IPS-20b (cell line): Measurements from ENCODE around the gene AGTPBP1.

Experiments
- H3K27ac ChIP-seq: one replicate; pipeline ENCODE4 v1.5.1; 2013; ENCODE audit warnings: low read length
- H3K27me3 ChIP-seq: 2 replicates; pipeline ENCODE4 v1.6.1; 2013; ENCODE audit warnings: mild to moderate bottlenecking, low read length, inconsistent platforms; ENCODE audit not compliant: insufficient read depth
- H3K36me3 ChIP-seq: 2 replicates; pipeline ENCODE4 v1.6.1; 2013; ENCODE audit warnings: low read depth, mild to moderate bottlenecking, inconsistent platforms, low read length, moderate library complexity; ENCODE audit not compliant: insufficient read depth
- H3K4me1 ChIP-seq: 2 replicates; pipeline ENCODE4 v1.6.1; 2013; ENCODE audit warnings: mild to moderate bottlenecking, control low read depth, inconsistent platforms, low read length, moderate library complexity; ENCODE audit not compliant: insufficient read depth
- H3K4me3 ChIP-seq: 2 replicates; pipeline ENCODE4 v1.5.1; 2013; ENCODE audit warnings: mild to moderate bottlenecking, low read length, inconsistent platforms
- H3K9ac ChIP-seq: 2 replicates; pipeline ENCODE4 v1.6.1; 2013; ENCODE audit warnings: low read depth, mild to moderate bottlenecking, inconsistent platforms, low read length, moderate library complexity
- H3K9me3 ChIP-seq: 2 replicates; pipeline ENCODE4 v1.6.1; 2013; ENCODE audit warnings: mild to moderate bottlenecking, low read depth, low read length, inconsistent platforms; ENCODE audit not compliant: insufficient read depth

AGTPBP1 gene

DNA sequence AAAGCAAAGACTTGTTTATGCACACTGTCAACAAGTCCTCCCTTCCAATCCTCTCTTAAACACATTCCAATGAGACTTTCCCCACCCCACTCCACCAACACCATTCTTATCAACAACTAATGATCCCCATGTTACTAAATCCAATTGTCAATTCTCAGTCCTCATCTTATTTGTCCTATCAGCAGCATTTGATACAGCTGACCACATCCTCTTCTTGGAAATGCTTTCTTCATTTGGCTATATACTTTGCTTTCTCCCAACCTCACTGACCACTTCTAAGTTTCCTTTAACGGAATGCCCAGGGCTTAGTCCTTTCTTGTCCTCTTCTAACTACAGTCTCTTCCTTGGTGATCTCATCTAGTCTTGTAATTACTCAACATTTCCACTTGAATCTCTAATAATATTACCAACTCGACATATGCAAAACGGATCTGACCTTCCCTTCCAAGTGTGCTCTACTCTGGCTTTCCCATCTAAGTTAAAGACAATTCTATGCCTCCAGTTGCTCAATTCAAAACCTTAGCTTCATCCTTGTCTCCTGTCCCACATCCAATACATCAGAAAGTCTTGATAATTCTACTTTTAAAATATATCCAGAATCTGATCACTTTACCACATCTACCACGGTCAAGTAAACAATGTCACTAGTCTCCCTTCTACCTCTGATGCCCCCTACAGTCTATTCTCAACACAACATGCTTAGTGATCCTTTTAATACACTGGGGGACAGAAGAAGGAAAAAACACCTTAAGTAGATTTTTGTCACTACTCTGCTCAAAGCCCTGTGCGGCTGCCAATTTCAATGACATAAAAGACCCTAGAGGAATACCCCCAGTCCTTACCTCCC, 25.5 kb downstream of the AGTPBP1 start:
- Histone ChIP-seq H3K4me3 (no peak overlapping the region), H3K36me3 (no peaks in the 10 kb centered on the region), H3K27me3 (no peaks in the 10 kb centered on the region), H3K4me1 (no peaks in the 10 kb centered on the region), H3K27ac (no peak overlapping the region), H3K9ac (no peak overlapping the region), H3K9me3 (no peaks in the 10 kb centered on the region)

DNA sequence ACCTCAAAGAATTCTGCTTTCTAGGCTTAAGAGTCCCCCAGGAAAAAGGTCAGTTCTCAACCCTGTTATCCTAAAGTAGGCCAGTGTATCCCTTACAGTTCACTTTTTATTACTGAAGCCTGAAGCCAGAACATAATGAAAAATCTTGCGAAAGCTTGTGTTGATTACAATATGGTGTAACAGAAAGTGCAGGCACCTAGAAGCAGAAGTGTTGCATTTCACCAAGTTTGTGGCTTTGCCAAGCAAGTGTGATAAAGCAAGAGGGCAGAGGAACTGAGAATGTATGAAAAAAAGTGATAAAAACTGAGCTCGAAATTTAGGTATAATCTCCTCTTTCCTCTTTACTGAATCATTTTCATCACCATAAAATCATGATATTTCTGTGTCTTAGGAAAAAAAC, 26.2 kb downstream of the AGTPBP1 start:
- Histone ChIP-seq H3K27ac (no peak overlapping the region), H3K9ac (no peak overlapping the region), H3K4me3 (no peak overlapping the region)

DNA sequence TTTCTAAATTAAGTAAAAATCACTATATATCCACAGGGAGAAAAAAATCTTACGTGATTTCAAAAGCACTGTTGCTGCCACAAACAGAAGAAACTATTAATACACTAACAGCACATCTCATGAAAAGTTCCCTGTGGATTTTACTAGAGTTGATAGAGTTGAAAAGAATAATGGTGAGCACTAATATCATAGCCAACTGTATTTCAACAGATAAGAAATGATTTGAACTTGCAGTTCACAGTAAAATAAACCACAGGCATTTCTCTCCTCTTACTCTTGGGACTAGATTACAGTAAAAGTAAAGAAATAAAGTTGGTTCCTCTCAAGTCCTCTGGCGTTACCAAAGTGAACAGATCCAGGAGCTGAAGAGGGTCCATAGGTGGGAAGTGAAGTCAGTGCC, 27.9 kb downstream of the AGTPBP1 start:
- H3K27me3 ChIP-seq = no peaks in the 10 kb centered on the region

More for the DNA sequence above, 26.2 kb downstream of the AGTPBP1 start:
- Histone ChIP-seq H3K9me3 (no peaks in the 10 kb centered on the region), H3K27me3 (no peaks in the 10 kb centered on the region), H3K4me1 (no peaks in the 10 kb centered on the region), H3K36me3 (no peaks in the 10 kb centered on the region)

DNA sequence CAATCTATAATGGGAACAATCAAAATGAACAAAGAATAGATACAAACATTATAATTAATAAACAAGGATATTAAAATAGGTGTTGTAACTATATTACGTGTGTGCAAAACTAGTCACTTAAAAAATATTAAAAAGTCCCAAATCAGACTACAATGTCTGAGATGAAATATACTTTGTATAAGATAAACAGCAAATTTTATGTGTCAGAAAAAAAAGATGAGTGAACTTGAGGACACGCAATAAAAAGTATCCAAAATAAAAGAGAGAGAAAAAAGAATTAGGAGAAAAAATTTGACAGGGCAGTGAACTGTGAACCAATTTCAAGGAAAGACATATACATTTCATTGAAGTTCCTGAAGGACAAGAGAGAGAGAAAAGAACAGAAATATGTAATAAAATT, 37.0 kb downstream of the AGTPBP1 start:
- H3K9ac ChIP-seq = no peak overlapping the region
- no peaks in the 10 kb centered on the region for H3K9me3 ChIP-seq
- no peaks in the 10 kb centered on the region for H3K36me3 ChIP-seq
- no peaks in the 10 kb centered on the region for H3K4me1 ChIP-seq
- H3K27ac ChIP-seq = no peak overlapping the region
- H3K27me3 ChIP-seq = no peaks in the 10 kb centered on the region
- H3K4me3 ChIP-seq = no peak overlapping the region

More for the DNA sequence above, 27.9 kb downstream of the AGTPBP1 start:
- H3K4me1 ChIP-seq = no peaks in the 10 kb centered on the region
- no peak overlapping the region for H3K27ac ChIP-seq
- H3K4me3 ChIP-seq = no peak overlapping the region
- no peak overlapping the region for H3K9ac ChIP-seq
- H3K36me3 ChIP-seq = no peaks in the 10 kb centered on the region
- no peaks in the 10 kb centered on the region for H3K9me3 ChIP-seq

DNA sequence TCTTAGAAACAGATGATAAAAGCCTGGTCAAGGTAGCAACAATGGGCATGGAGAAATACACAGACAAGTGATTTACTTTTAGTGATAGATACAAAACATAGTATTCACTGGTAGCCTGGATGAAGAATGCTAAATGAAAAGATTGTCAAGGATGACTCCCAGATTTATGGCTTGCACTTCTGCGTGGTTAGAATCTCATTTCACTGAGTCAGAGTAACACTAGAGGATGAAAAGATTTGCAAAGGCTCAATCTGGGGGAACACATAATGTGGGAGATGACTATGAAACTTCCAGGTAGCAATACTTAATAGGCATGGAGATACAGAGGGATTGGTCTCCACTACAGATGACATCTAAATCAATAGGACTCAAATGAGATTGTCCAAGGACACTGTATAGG, 38.4 kb downstream of the AGTPBP1 start:
- H3K27me3 ChIP-seq = no peaks in the 10 kb centered on the region
- no peak overlapping the region for H3K27ac ChIP-seq
- H3K4me1 ChIP-seq = no peaks in the 10 kb centered on the region
- H3K4me3 ChIP-seq = no peak overlapping the region
- no peak overlapping the region for H3K9ac ChIP-seq
- H3K9me3 ChIP-seq = no peaks in the 10 kb centered on the region
- no peaks in the 10 kb centered on the region for H3K36me3 ChIP-seq

DNA sequence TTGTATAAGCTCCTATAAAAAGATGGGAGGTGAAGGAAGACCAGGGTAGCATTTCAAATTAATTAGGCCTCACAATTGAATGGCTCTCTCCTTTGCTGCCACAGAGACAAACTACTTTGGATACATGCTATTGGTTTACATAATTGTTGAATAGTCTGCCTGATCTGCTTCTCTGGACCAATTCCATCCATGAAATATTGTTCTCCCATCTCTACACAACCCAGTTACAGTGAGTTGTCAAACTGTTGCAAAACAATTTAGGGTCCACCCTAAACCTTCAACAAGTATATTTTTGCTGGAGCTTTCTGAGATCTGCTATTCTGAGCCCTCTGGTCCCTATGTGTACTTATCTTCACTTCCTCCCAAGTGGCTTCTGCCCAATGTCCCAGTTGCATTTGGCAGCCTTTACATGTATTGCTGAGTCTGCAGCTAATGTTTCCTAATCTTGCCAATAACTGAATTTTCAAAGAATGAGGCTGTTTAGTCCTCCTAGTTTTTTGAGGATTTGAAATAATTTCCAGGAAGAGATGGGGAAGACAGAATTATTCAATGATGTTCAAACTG, 38.9 kb downstream of the AGTPBP1 start:
- Histone ChIP-seq H3K4me1 (no peaks in the 10 kb centered on the region), H3K9me3 (no peaks in the 10 kb centered on the region), H3K27me3 (no peaks in the 10 kb centered on the region), H3K9ac (no peak overlapping the region), H3K36me3 (no peaks in the 10 kb centered on the region), H3K4me3 (no peak overlapping the region), H3K27ac (no peak overlapping the region)

DNA sequence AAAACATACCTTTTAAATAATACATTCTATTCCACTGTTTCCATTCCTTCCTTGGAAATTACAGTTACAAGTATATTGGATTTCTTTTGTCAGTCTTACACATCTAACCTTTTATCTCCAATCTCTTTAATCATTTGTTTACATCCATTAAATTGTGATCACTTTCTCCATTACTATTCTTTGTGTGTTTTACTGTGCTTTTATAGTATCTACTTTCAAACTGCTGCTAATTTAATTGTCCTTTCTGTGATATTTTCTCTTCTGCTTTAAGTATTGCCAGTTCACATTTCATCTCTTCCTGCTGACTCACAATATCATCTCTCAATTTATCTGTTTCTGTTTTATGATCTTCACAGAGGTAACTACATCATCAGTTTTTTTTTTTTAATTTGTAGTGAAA, 39.6 kb downstream of the AGTPBP1 start:
- no peak overlapping the region for H3K27ac ChIP-seq
- H3K9ac ChIP-seq = no peak overlapping the region
- no peaks in the 10 kb centered on the region for H3K36me3 ChIP-seq
- no peak overlapping the region for H3K4me3 ChIP-seq
- H3K4me1 ChIP-seq = no peaks in the 10 kb centered on the region
- no peaks in the 10 kb centered on the region for H3K9me3 ChIP-seq
- H3K27me3 ChIP-seq = no peaks in the 10 kb centered on the region

DNA sequence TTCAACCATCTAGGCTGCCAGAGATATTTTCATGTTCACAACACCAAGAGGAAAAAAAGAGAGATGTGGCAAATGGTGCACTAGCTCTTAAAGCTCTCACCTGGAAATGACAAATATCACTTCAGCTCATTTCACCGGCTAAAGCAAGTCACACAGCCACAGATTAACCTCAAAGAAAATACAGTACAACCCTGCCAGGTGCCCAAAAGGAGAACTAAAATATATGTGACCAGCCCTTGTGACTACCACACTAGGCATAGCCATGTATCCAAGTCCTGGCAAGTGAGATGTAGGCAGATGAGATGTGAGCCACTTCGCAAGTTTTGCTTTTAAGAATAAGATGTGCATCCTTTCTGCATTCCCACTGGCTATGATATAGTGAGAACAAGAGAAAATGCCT, 41.4 kb downstream of the AGTPBP1 start:
- Histone ChIP-seq H3K27ac (no peak overlapping the region), H3K4me1 (no peaks in the 10 kb centered on the region), H3K9me3 (no peaks in the 10 kb centered on the region), H3K9ac (no peak overlapping the region), H3K27me3 (no peaks in the 10 kb centered on the region), H3K36me3 (no peaks in the 10 kb centered on the region), H3K4me3 (no peak overlapping the region)

DNA sequence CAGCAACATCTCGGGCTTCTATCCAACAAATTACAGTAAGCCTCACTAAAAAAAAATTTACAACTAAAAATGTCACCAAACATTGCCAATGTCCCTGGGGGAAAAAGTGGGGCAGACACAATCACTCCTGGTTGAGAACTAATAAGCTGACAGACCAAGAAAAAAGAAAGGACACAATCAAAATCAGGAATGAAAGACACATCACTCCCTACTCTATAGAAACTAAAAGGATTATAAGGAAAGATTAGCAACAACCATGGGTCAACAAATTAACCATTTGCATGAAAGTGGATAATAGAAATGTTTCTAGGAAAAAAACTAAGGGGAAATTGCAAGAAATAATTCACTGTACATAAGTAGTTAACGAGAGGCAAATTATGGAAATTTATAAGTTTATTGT, 53.4 kb downstream of the AGTPBP1 start:
- H3K4me1 ChIP-seq = no peaks in the 10 kb centered on the region
- no peaks in the 10 kb centered on the region for H3K27me3 ChIP-seq
- peaks cover 23% of the 10 kb centered on the region for H3K36me3 ChIP-seq
- H3K9me3 ChIP-seq = no peaks in the 10 kb centered on the region
- no peak overlapping the region for H3K9ac ChIP-seq
- no peak overlapping the region for H3K4me3 ChIP-seq
- no peak overlapping the region for H3K27ac ChIP-seq

DNA sequence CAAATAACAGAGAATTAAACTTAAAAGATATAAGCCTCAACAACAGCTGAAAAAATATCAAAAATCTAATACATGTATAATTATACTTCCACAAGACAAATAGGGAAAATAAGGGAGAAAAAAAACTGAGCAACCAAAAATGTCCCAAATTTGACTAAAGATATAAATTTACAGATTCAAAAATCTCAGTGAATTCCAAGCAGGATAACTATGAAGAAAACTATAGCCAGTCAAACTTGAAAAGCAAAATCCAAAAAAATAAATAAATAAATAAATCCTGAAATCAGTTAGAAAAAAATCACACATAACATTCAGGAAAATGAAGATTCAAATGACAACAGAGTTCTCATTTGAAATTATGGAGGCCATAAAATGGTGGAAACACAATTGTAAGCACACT, 56.7 kb downstream of the AGTPBP1 start:
- H3K27me3 ChIP-seq = no peaks in the 10 kb centered on the region
- H3K9me3 ChIP-seq = no peaks in the 10 kb centered on the region
- H3K36me3 ChIP-seq = peaks cover 7% of the 10 kb centered on the region
- H3K4me1 ChIP-seq = no peaks in the 10 kb centered on the region
- H3K4me3 ChIP-seq = no peak overlapping the region
- no peak overlapping the region for H3K27ac ChIP-seq
- H3K9ac ChIP-seq = no peak overlapping the region

DNA sequence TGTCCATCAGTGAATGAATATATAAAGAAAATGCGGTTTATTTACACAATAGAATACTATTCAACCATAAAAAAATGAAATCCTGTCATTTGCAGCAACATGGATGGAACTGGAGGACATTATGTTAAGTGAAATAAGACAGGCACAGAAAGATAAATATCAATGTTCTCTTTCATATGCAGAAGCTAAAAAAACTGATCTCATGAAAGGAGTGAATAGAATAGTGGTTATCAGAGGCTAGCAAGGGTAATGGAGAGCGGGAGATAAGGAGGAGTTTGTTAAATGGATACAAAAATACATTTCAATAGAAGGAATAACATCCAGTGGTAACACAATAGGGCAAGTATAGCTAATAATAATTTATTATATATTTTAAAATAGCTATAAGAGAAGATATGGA, 65.0 kb downstream of the AGTPBP1 start:
- no peaks in the 10 kb centered on the region for H3K27me3 ChIP-seq
- no peak overlapping the region for H3K27ac ChIP-seq
- no peak overlapping the region for H3K9ac ChIP-seq
- no peak overlapping the region for H3K4me3 ChIP-seq
- no peaks in the 10 kb centered on the region for H3K4me1 ChIP-seq
- peaks cover 21% of the 10 kb centered on the region for H3K36me3 ChIP-seq
- H3K9me3 ChIP-seq = no peaks in the 10 kb centered on the region

DNA sequence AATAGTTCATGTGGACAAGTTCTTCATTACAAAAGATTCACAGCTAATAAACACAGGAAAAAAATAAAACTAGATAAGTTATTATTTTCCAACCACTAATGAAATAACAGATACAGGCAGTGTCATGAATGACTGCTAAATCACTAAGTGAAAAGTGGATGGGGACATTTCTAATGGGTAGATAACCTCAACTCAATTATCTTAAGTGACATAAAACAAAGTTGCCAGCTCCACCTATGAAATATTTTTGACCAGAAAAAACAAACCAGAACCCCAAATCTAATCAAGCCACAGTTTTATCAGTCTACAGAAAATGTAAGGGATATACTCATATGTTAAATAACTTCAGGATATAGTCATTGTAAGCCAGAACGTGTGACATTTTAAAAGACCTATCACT, 74.4 kb downstream of the AGTPBP1 start:
- H3K4me3 ChIP-seq = no peak overlapping the region
- H3K9me3 ChIP-seq = no peaks in the 10 kb centered on the region
- no peaks in the 10 kb centered on the region for H3K4me1 ChIP-seq
- H3K27ac ChIP-seq = no peak overlapping the region
- H3K27me3 ChIP-seq = no peaks in the 10 kb centered on the region
- no peak overlapping the region for H3K9ac ChIP-seq
- peaks cover 48% of the 10 kb centered on the region for H3K36me3 ChIP-seq
